Measurements from ENCODE around the gene KCNQ4.

KCNQ4 gene

GRCh38 chr1:40754201-40754600, 29.4 kb upstream of the KCNQ4 start:
- no peak for DNase-seq (ENCODE audit: low read depth, low spot score)

DNA sequence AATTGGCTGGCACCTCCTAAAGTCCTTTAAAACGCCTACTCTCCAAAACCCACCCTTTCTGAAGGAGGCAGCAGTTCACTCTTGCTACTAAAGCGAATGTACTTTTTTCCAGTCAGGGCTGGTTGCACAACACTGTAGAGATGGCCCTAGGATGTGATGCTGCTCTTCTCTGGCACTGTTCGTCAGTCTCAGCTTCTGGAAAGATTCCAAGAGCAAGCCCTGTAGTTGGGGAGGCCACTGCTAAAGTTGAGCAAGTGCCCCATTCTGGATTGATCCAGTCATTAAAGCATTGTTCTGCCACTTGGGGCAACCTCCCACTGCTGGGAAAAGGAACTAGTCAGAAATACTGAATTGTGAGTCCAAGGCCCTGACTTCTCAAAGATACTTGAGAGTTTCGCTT, 28.5 kb upstream of the KCNQ4 start:
- DNase-seq (ENCODE audit: low read depth, low spot score) = no peak

- DNase-seq (ENCODE audit: low read depth, low spot score) = no peak
Measured at GRCh38 chr1:40756523-40756922, 27.1 kb upstream of the KCNQ4 start.

GRCh38 chr1:40757084-40757483, 26.5 kb upstream of the KCNQ4 start:
- DNase-seq (ENCODE audit: low read depth, low spot score) = no peak

GRCh38 chr1:40758004-40758403, 25.6 kb upstream of the KCNQ4 start:
- no peak for DNase-seq (ENCODE audit: low read depth, low spot score)

GRCh38 chr1:40758578-40759343, 24.8 kb upstream of the KCNQ4 start:
- no peak for DNase-seq (ENCODE audit: low read depth, low spot score)

DNA sequence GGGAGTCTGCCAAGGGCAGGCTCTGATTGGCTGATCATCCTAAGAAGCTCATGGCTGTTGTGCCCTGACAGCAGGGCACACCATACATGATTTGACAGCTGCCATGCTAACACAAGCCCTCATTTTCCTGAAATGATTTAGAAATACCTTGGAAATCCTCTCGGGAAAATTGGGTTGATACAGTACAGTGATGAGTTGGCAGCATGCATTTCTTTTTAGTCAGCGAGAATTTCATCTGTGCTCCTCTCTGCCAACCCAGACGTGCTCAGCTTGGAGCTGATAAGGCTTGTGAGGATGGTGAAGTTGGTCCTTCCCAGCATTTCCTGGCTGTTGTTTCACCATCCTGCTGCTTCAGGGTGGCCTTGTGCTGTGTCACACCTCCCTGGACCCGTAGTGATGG, 22.6 kb upstream of the KCNQ4 start:
- DNase-seq (ENCODE audit: low read depth, low spot score) = no peak

DNA sequence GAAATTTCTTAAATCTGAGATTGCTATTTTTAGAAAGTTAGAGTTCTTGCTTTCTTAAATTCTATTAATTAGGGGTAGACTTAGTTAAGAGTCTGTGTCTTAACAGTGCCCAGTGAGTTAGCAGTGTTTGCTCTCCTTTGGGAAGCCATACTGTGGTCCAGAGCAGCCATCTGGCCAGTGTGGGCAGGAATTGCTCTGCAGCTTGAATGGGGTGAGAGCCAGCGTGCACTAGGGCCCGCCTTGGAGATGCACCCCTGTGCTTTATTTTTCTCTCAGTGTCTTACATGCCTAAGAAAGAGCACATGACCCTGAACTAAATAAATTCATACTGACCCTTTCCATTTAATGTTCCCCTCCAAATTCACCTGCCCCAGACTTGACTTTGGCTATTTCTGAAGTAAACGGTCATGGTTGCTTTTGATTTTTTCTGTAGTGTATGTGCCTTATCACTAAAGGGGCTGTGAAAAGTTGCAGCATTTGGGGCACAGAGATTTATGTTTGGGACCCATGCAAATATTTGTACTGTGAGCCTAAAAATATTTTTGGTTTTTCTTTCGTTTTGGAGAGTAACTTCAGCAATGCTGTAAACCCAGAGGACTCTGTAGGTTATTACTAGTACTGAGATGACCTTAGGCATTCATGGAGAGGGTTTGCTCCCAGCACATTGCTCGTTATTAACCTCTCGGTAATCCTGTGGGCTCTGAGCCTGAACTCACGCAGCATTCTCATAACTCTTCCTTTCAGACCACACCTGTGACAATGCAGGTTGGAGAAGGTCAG, 21.3 kb upstream of the KCNQ4 start:
- no peak for DNase-seq (ENCODE audit: low read depth, low spot score)

DNA sequence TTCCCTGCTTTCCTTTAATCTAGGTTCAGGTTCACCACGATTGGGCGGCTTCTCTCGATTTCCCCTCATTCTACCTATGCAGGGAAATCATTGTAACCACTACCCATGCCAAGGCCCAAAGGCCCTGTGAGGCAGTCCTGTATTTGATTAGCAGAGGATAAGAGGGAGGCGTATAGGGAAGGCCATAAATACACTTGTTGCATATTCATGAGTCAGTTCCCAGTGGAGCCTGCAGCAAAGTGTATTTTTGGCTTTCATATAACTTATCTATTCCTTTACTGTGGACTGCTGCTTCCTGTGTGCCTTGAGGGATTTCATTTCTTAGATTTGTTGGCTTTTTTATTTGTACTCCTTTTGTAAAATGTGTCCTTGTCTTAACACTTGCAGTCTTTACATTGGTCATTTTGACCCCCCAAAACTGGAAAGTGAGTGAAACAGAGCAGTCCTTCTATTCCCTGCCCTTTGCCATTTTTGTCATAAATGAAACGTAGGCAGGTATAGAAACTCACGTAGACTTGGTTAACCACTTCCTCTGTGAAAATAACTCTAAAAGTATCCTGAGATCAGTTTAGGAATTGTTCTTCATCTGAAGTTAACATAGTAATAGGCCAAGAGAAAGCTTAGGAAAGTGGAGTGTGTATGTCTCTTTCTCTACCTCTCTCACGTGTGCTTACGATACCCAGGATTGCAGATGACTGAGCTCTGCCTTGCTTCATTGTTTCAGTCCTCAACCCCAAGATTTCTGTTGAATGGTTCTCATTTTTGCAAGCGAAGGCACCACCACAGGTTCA, 19.6 kb upstream of the KCNQ4 start:
- DNase-seq (ENCODE audit: low read depth, low spot score) = no peak

DNA sequence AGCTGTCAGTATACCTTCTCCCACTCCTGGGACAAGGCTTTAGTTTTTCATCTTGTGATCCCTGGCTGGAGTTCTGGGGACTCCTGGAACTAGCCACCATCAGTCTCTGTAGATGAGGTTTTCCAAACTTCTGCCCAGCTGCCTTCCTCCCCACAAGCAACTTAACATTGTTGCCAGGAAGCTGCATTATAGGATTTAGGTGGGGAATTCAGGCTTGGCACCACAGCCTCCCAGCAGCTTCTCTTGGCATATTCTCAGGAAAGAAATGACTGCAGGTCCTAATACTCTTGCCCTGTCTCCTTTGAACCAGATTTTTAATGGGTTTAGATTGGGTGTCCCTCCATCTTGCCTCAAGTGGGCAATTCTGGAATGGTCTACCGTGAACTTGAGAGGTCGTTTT, 18.6 kb upstream of the KCNQ4 start:
- DNase-seq (ENCODE audit: low read depth, low spot score) = no peak

DNA sequence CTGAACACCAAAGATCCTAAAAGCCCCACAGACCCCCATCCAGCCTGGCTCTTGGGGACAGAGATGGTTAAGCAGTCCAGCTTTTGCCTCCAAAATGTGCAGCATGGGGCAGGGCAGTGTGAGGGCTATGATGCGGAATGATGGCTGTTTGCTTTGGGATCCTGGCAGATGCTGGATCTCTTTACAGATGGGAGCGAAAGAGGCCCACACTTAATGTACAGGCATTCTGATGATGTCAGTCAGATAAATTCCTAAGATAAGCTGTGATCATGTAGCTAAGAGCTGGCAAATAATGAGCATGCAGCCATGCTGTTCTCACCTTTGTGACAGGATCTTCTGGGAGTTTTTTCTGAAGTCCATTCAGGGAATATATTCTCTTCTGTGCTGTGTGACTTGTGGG, 17.6 kb upstream of the KCNQ4 start:
- no peak for DNase-seq (ENCODE audit: low read depth, low spot score)

DNA sequence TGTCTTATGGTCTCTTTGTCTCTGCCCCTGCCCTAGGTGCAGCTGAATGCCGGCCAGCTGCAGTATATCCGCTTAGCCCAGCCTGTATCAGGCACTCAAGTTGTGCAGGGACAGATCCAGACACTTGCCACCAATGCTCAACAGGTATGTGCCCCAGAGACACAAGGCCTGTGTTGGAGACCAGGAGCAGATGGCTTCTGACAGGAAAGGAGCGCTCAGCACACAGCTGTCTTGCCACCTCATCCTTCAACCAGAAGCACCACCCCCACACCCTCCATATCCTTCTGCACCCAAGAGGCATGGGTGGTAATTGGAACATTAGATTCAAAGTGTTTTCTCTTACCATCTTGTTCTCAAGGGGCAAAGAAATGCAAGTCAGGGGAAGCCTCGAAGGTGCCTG, 17.0 kb upstream of the KCNQ4 start:
- no peak for DNase-seq (ENCODE audit: low read depth, low spot score)

DNA sequence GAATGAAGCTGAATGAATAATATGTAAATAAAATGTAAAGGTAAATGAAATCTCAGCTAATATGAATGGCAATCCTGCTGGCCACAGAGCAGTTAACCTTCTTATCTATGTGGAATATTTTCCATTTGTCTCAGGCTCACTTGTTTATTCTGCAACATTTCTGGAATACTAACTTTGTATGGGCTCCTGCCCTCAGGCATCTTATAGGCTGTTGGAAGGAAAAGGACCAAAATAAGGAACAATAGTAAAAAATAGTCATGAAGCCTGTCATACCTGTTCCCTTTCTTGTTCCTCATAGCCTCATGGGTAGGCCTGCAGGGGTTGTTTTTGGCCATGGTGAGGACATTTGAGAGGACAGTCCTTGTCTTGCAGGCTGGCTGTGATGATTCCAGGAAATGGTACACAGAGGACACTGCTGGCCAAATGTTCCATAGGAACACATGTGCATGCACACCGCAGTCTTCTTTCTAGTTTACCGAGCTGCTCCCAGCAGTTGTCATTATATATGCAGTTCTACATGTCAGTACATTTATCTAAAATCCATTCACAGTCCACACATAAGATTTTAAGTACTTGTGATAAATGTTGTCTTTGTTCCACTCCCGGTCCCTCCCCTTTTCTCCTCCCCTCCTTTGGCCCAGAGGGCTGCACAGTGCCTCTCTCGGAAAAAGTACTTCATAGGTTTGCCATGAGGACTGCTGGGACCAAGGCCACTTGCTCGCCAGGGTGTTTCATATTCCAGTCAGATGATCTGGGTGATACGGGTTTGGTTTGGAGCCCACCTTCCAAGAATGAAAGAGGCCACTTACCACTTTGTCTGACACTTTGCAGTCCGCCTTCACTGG, 15.2 kb upstream of the KCNQ4 start:
- DNase-seq (ENCODE audit: low read depth, low spot score) = no peak

DNA sequence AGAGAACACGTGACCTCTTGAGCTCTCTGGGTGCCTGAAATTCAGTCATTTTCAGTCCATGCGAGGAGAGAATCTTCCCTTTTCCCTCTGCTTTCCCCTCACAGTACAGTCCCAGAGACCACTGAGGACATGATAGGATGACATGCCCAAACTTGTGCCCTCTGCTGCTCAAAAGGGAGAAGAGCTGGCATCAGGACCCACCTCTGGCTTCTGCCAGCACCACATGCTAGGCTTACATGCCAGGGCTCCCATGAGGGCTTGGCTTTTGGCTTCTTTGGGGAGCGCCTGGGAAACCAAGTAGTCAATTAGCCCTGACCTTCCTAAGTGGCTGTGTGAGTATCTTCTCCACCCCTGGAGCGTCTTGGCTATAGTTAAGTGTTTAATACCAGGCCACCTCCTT, 13.8 kb upstream of the KCNQ4 start:
- no peak for DNase-seq (ENCODE audit: low read depth, low spot score)

GRCh38 chr1:40770296-40771070, 13.1 kb upstream of the KCNQ4 start:
- no peak for DNase-seq (ENCODE audit: low read depth, low spot score)

- DNase-seq (ENCODE audit: low read depth, low spot score) = no peak
Measured at GRCh38 chr1:40772146-40772955, 11.2 kb upstream of the KCNQ4 start.

DNA sequence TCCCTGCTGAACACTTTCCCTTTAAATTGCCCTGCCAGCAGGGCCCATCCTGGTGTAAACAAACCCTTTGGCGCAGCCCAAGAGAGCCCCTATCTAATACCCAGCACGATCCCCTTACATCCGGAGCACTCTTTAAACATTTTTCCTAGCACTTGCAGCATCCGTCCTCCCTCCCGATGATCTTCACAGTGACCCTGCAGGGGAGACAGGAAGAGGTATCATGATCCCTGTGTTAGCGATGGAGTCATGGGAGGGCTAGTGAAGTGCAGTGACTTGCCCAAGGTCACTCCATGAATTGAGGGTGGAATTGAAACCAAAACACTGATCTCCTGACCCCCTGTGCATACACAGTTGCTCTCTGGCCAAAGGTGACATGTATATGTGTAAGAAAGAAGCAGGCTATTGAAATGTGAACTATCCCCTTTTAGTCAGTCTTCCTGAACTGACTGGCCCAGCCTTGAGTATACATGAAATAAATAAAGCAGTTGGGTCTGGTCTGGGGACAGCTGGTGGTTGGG, 9.8 kb upstream of the KCNQ4 start:
- no peak for DNase-seq (ENCODE audit: low read depth, low spot score)

GRCh38 chr1:40774266-40774998, 9.2 kb upstream of the KCNQ4 start:
- DNase-seq (ENCODE audit: low read depth, low spot score) = no peak

Data from iPS DF 19.7 (cell line).